Activated naive CD8-positive, alpha-beta T cell treated with anti-CD3 and anti-CD28 coated beads for 36 hours (primary cell): ENCODE data around the gene FGL2. TPM values are rescaled to one million over a fixed set of nuclear protein-coding genes. Genes with fewer than 3 reads are reported as not detected.
"Not testable (repeated sequence)": the region's sequence is repeated elsewhere in the genome, so short reads cannot be mapped to it uniquely, and the experiment has no call there.

Experiments used
- DNase-seq: peaks from one replicate; pipeline ENCODE4 v3.0.0; 2021
- H3K27ac Mint-ChIP-seq: one replicate; pipeline ENCODE4 v1.8.0; 2022; ENCODE audit warnings: mild to moderate bottlenecking, moderate library complexity, mixed read lengths
- H3K27me3 Mint-ChIP-seq: one replicate; pipeline ENCODE4 v1.8.0; 2022; ENCODE audit warnings: mild to moderate bottlenecking, mixed read lengths
- H3K36me3 Mint-ChIP-seq: one replicate; pipeline ENCODE4 v1.8.0; 2021; ENCODE audit warnings: mild to moderate bottlenecking, mixed read lengths
- H3K4me1 Mint-ChIP-seq: one replicate; pipeline ENCODE4 v1.8.0; 2021; ENCODE audit warnings: mixed read lengths
- H3K4me3 Mint-ChIP-seq: one replicate; pipeline ENCODE4 v1.8.0; 2022; ENCODE audit warnings: mild to moderate bottlenecking, moderate library complexity, mixed read lengths
- H3K9me3 Mint-ChIP-seq: one replicate; pipeline ENCODE4 v1.8.0; 2022; ENCODE audit warnings: mixed read lengths
- total RNA-seq, 2 experiments: library from RNA; stranded (reverse); gene quantifications; one replicate each; pipeline ENCODE4 v1.2.3, GENCODE V29; 2021

The FGL2 gene
- total RNA-seq: 1 to 10 TPM; 1.1 to 1.4 TPM

GRCh38 chr7:77199013-77199966 is at the start of gene FGL2:
Gene FGL2 (minus strand): TSS chr7:77199819. CDS start chr7:77199793, 26 bp downstream.
- no peaks in the 10 kb centered on the region for H3K9me3 Mint-ChIP-seq
- H3K4me1 Mint-ChIP-seq: peaks cover 42% of the 10 kb centered on the region
- H3K4me3 Mint-ChIP-seq: peak within 1 kb of the TSS; percentile 81
- peak within 1 kb of the TSS; percentile 80 for H3K27ac Mint-ChIP-seq
- peak; percentile 33 for DNase-seq
- H3K27me3 Mint-ChIP-seq: no peaks in the 10 kb centered on the region
- no peaks in the 10 kb centered on the region for H3K36me3 Mint-ChIP-seq

GRCh38 chr7:77248154-77248553 is 48.5 kb upstream of the FGL2 start:
- Mint-ChIP-seq H3K9me3 (no peaks in the 10 kb centered on the region), H3K36me3 (no peaks in the 10 kb centered on the region), H3K4me3 (no peak overlapping the region), H3K27me3 (no peaks in the 10 kb centered on the region), H3K27ac (no peak overlapping the region), H3K4me1 (peaks cover 7% of the 10 kb centered on the region)
- no peak for DNase-seq

GRCh38 chr7:77247206-77247850 is 47.7 kb upstream of the FGL2 start:
- H3K4me3 Mint-ChIP-seq: no peak overlapping the region
- DNase-seq: peak; percentile 78
- no peaks in the 10 kb centered on the region for H3K27me3 Mint-ChIP-seq
- H3K27ac Mint-ChIP-seq: no peak overlapping the region
- no peaks in the 10 kb centered on the region for H3K9me3 Mint-ChIP-seq
- no peaks in the 10 kb centered on the region for H3K36me3 Mint-ChIP-seq
- peaks cover 7% of the 10 kb centered on the region for H3K4me1 Mint-ChIP-seq

GRCh38 chr7:77246026-77246640 is 46.5 kb upstream of the FGL2 start:
- Mint-ChIP-seq H3K9me3 (no peaks in the 10 kb centered on the region), H3K4me3 (no peak overlapping the region), H3K27me3 (no peaks in the 10 kb centered on the region), H3K27ac (no peak overlapping the region), H3K4me1 (peaks cover 7% of the 10 kb centered on the region), H3K36me3 (no peaks in the 10 kb centered on the region)
- no peak for DNase-seq

DNA sequence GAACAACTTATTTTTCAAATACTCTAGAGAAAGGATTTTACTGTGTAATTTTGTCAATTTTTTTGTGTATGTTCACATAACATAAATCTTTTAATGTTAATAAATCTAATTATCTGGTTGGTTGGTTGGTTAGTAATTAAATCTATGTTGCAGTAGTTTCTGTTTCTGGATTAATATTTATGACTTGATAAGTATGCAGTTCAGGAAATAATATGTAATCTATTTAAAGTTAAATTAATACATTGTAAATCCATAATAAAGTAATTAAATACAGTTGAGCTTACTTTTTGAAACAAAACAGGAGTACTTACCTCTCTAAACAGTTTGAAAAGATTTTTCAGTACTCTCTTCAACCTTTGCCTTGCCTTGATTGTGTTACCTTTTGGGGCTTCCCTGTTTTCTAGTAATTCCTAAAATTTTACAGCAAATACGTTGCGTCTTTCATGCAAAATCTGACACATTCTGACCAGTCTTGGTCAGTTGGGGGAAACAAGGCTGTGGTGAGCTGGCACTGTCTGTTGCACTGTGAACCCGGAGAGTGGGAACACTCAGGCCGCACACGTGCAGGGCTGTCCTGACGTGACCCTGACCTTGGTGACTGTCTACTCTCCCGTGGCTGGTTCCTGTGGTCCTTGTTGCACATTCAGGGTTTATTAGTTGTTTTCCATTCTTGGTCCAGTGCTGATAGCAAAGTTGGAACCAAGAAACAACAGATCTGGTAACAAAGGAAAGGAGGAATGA is 45.6 kb upstream of the FGL2 start:
- DNase-seq: no peak
- Mint-ChIP-seq H3K4me3 (no peak overlapping the region), H3K9me3 (no peaks in the 10 kb centered on the region), H3K27ac (no peak overlapping the region), H3K27me3 (no peaks in the 10 kb centered on the region), H3K4me1 (peaks cover 7% of the 10 kb centered on the region), H3K36me3 (no peaks in the 10 kb centered on the region)

DNA sequence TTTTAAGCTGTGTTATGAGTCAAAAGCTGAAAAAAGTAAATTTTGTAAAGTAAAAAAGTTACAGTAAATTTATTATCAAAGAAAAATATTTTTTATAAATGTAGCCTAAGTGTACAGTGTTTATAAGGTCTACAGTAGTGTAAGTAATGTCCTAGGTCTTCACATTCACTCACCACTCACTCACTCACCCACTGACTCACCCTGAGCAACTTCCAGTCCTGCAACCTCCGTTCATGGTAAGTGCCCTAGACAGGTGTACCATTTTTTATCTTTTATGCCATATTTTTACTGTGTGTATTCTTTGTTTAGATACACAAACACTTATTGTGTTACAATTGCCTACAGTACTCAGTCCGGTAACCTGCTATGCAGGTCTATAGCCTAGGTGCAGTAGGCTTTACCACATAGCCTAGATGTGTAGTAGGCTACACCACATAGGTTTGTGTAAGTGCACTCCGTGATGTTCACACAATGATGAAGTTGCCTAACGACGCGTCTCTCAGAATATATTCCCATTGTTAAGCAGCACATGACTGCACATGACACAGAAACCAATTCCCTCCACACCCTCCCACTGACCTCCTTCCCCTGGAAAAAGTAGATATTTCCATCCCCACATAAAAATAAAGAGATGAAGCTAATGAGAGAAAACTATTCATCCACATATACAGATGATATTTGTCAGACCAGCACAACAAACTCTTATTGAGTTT is 44.8 kb upstream of the FGL2 start:
- Mint-ChIP-seq H3K9me3 (no peaks in the 10 kb centered on the region), H3K4me1 (peaks cover 11% of the 10 kb centered on the region), H3K27ac (no peak overlapping the region), H3K27me3 (no peaks in the 10 kb centered on the region), H3K36me3 (no peaks in the 10 kb centered on the region), H3K4me3 (no peak overlapping the region)
- DNase-seq: no peak

DNA sequence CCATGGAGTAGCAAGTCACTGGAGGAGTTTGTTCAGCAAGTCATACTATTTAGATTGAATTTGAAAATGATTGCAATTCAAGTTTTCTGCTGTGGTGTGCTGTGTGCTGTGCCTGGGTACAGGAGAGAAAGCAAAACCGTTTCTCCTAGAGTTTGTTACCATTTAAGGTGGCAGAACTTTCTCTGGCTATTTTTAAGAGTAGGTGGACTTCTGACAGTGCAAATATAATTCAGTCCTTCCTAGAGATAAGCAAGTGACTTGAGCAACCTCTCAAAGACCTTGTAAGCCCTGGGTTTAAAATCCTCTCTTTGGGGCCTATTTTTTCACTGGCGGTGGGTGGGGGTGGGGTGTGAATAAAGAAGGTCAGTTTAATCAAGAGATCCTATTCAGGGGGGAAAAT is 42.9 kb upstream of the FGL2 start:
- Mint-ChIP-seq H3K9me3 (no peaks in the 10 kb centered on the region), H3K36me3 (no peaks in the 10 kb centered on the region), H3K4me3 (no peak overlapping the region), H3K27ac (no peak overlapping the region), H3K27me3 (no peaks in the 10 kb centered on the region), H3K4me1 (peaks cover 16% of the 10 kb centered on the region)
- no peak for DNase-seq

- Mint-ChIP-seq H3K9me3 (no peaks in the 10 kb centered on the region), H3K36me3 (no peaks in the 10 kb centered on the region), H3K27me3 (no peaks in the 10 kb centered on the region), H3K27ac (no peak overlapping the region), H3K4me1 (peaks cover 16% of the 10 kb centered on the region), H3K4me3 (no peak overlapping the region)
- no peak for DNase-seq
Measured at GRCh38 chr7:77242068-77242467, 42.4 kb upstream of the FGL2 start.

DNA sequence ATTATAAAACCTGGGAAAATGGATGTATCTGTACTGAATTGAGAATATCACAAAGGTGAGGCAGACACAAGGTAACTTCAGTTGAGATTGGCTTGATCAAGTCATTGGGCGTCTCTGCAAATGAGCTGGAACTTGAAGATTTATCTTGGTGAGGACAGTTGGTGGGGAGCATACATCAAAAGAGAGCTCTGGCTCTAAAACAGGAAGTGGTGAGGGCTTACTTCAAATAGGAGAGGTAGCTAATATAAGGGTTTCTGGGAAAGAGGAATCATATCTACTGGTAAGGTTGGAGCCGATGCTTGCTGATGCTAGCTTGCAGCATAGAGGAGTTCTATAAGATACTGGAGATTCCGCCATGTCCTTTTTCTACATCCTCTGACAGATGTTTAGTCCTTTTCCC is 39.9 kb upstream of the FGL2 start:
- Mint-ChIP-seq H3K4me1 (peaks cover 9% of the 10 kb centered on the region), H3K9me3 (no peaks in the 10 kb centered on the region), H3K4me3 (no peak overlapping the region), H3K27ac (peak overlapping the region; percentile 3), H3K36me3 (no peaks in the 10 kb centered on the region), H3K27me3 (no peaks in the 10 kb centered on the region)
- DNase-seq: no peak

DNA sequence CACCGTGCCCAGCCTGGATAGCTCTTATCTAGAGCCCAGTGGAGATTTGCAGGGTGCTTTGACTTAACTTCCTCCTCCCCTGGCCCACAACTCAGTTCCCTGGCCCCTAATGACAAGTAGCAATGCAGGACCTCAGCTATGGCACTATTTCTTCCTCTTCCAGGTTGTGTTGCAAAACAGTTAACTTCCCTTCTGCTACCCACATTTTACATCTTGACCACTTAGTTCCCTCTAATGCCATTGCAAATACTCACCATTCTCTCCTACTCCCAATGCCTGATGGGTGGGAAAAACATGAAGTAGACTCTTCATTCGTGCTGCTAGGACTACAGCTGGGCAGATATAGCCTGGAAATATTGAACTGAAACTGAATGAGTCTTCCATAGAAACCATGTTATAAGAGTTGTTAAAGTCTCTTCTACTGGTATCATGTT is 39.1 kb upstream of the FGL2 start:
- H3K27me3 Mint-ChIP-seq: no peaks in the 10 kb centered on the region
- no peaks in the 10 kb centered on the region for H3K9me3 Mint-ChIP-seq
- H3K36me3 Mint-ChIP-seq: no peaks in the 10 kb centered on the region
- H3K27ac Mint-ChIP-seq: no peak overlapping the region
- no peak for DNase-seq
- H3K4me3 Mint-ChIP-seq: no peak overlapping the region
- peaks cover 9% of the 10 kb centered on the region for H3K4me1 Mint-ChIP-seq

- Mint-ChIP-seq H3K36me3 (peaks cover 8% of the 10 kb centered on the region), H3K27me3 (no peaks in the 10 kb centered on the region), H3K9me3 (peaks cover 10% of the 10 kb centered on the region), H3K27ac (no peak overlapping the region), H3K4me1 (peaks cover 9% of the 10 kb centered on the region), H3K4me3 (no peak overlapping the region)
- no peak for DNase-seq
Measured at GRCh38 chr7:77235276-77235675, 35.7 kb upstream of the FGL2 start.

DNA sequence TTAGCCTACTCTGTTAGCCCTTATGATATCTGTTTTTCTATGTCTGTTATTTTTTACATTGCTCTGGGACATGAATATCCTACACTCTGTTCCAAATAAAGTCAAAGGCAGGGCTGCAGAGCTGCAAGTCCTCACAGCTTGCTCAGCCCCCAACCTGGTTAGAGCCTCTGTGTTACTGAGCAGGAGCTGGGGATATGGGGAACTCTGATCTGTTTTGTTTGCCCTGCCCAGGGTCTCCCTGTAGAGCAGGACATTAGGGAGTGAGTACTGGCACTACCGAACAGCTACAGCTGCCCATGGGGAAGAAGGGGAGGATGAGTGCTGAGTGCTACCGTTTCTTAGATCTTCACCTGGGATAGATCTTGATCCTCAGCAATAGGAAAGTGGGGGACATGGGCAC is 32.8 kb upstream of the FGL2 start:
- no peak overlapping the region for H3K4me3 Mint-ChIP-seq
- no peak overlapping the region for H3K27ac Mint-ChIP-seq
- no peaks in the 10 kb centered on the region for H3K27me3 Mint-ChIP-seq
- no peaks in the 10 kb centered on the region for H3K4me1 Mint-ChIP-seq
- no peak for DNase-seq
- peaks cover 16% of the 10 kb centered on the region for H3K9me3 Mint-ChIP-seq
- H3K36me3 Mint-ChIP-seq: peaks cover 12% of the 10 kb centered on the region

DNA sequence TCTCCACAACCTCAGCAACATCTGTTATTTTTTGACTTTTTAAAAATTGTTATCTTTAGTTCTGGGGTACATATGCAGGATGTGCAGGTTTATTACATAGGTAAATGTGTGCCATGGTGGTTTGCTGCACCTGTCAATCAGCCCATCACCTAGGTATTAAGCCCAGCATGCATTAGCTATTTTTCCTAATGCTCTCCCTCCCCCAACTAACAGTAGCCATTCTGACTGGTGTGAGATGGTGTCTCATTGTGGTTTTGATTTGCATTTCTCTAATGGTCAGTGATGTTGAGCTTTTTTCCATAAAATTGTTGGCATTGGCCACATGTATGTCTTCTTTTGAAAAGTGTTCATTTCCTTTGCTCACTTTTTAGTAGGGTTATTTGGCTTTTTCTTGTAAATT is 29.2 kb upstream of the FGL2 start:
- not testable (repeated sequence) for H3K4me1 Mint-ChIP-seq, DNase-seq, H3K27me3 Mint-ChIP-seq, H3K27ac Mint-ChIP-seq, H3K4me3 Mint-ChIP-seq
- Mint-ChIP-seq H3K9me3 (peaks cover 16% of the 10 kb centered on the region), H3K36me3 (peaks cover 12% of the 10 kb centered on the region)

DNA sequence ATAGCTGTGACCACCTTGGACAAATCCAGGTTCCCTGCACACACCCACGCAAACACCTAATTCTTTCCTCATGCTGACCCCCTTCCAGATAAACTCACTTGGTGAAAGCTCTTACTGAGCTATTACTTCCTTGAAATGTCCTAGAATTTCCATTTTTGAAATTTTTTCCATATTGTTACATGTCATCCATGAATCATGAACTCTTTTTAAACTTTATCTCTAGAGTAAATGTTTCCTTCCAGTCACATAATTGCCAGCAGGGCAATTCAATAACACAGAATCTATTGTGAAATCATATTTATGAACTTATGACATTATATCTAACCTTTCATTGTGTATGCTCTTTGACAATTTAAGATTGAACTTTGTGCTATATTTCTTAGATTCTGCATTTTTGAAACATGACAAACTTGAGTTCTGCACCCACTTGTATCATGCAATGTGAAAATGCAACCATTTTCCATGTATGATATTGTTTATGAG is 26.8 kb upstream of the FGL2 start:
- Mint-ChIP-seq H3K4me3 (no peak overlapping the region), H3K9me3 (peaks cover 14% of the 10 kb centered on the region), H3K36me3 (peaks cover 10% of the 10 kb centered on the region), H3K4me1 (peaks cover 16% of the 10 kb centered on the region), H3K27me3 (no peaks in the 10 kb centered on the region), H3K27ac (no peak overlapping the region)
- no peak for DNase-seq
